Uterus (tissue), 4 donors: ENCODE results near the gene ACAP3. TPM values are rescaled to one million over a fixed set of nuclear protein-coding genes. Genes with fewer than 3 reads are reported as not detected.
A peak's percentile ranks its signal among the peaks of the same experiment; 100 is the strongest.

Experiments
- DNase-seq, 2 donors: peaks; one replicate each; pipeline ENCODE4 v3.0.0-alpha.2; 2019 to 2020
- H3K27ac ChIP-seq, 2 donors: fragments of 200-600 bp; sonication (generic); 1 replicate in 1 of 2; 2 replicates in 1 of 2; pipeline ENCODE4 v1.5.1; 2016 to 2018
- H3K27me3 ChIP-seq, 2 donors: fragments of 200-600 bp; sonication (generic); one replicate each; pipeline ENCODE4 v1.5.1; 2018 to 2019; ENCODE audit warnings: control low read depth in 1 of 2
- H3K36me3 ChIP-seq, 2 donors: fragments of 200-600 bp; sonication (generic); one replicate each; pipeline ENCODE4 v1.5.1; 2019; ENCODE audit warnings: control low read depth in 1 of 2
- H3K4me1 ChIP-seq, 2 donors: fragments of 200-600 bp; sonication (generic); one replicate each; pipeline ENCODE4 v1.5.1; 2018 to 2019; ENCODE audit warnings: control low read depth in 1 of 2
- H3K4me3 ChIP-seq, 2 donors: fragments of 200-600 bp; sonication (generic); 1 replicate in 1 of 2; 2 replicates in 1 of 2; pipeline ENCODE4 v1.5.1; 2018 to 2019; ENCODE audit warnings: mild to moderate bottlenecking in 1 of 2
- H3K9me3 ChIP-seq, 2 donors: fragments of 200-600 bp; sonication (generic); one replicate each; pipeline ENCODE4 v1.5.1; 2019; ENCODE audit warnings: control low read depth in 1 of 2
- CTCF ChIP-seq, 4 experiments: fragments of 200-600 bp in 2 of 4; fragments of 450-650 bp in 2 of 4; sonication (generic) in 2 of 4; IDR thresholded peaks; one replicate each; pipeline ENCODE4 v1.5.1; 2016 to 2019; ENCODE audit warnings: antibody characterized with exemption in 4 of 4, mild to moderate bottlenecking in 2 of 4, moderate library complexity in 1 of 4
- POLR2A ChIP-seq, 2 donors: fragments of 450-650 bp; IDR thresholded peaks; one replicate each; pipeline ENCODE4 v1.6.1; 2016; ENCODE audit warnings: antibody characterized with exemption in 2 of 2, mild to moderate bottlenecking in 1 of 2, moderate library complexity in 1 of 2
- intact Hi-C: fragments of 100-400 bp; cut with DNase I; formaldehyde crosslinking; loops from one replicate; pipeline ENCODE4 v1.15.1; 2023; ENCODE audit warnings: low total_unique reads
- total RNA-seq, 4 donors: library from RNA; depleted of rRNA in 3 of 4; stranded (reverse); fragments of >200 nt in 3 of 4; gene quantifications; one replicate each; pipeline versions ENCODE4 v1.1.0 to v1.2.4, GENCODE V29; 2014 to 2023
- donor health status: DM: yes; HTN: yes; CAD: no.

The ACAP3 gene
- total RNA-seq, 4 donors from 2014 or later: 11.2 to 98.5 (median 44.0) TPM

- Histone ChIP-seq H3K27ac (no peak overlapping the region), H3K27me3 (no peaks in the 10 kb centered on the region), H3K4me1 (peaks cover 0 to 4% of the 10 kb centered on the region in 2 donors), H3K36me3 (no peaks in the 10 kb centered on the region), H3K4me3 (no peak overlapping the region), H3K9me3 (no peaks in the 10 kb centered on the region)
- TF ChIP-seq POLR2A (IDR thresholded peaks at IDR 0.05) (no peak), CTCF (IDR thresholded peaks at IDR 0.05) (no peak)
- intact Hi-C loops: no loop called here
- no peak for DNase-seq
Observed at GRCh38 chr1:1296070-1297061, 11.4 kb downstream of the ACAP3 start.

GRCh38 chr1:1295154-1295923 is 12.4 kb downstream of the ACAP3 start:
- Histone ChIP-seq H3K4me3 (no peak overlapping the region), H3K4me1 (peaks cover 0 to 14% of the 10 kb centered on the region in 2 donors), H3K36me3 (no peaks in the 10 kb centered on the region), H3K27me3 (no peaks in the 10 kb centered on the region), H3K9me3 (no peaks in the 10 kb centered on the region), H3K27ac (no peak overlapping the region)
- DNase-seq: no peak
- intact Hi-C loops: no loop called here
- TF ChIP-seq CTCF (IDR thresholded peaks at IDR 0.05) (no peak), POLR2A (IDR thresholded peaks at IDR 0.05) (no peak)

- peaks cover 0 to 16% of the 10 kb centered on the region in 2 donors for H3K4me1 ChIP-seq
- H3K4me3 ChIP-seq: no peak overlapping the region
- DNase-seq: no peak
- no peak overlapping the region for H3K27ac ChIP-seq
- no peak for TF ChIP-seq CTCF (IDR thresholded peaks at IDR 0.05)
- no peaks in the 10 kb centered on the region for H3K36me3 ChIP-seq
- no peaks in the 10 kb centered on the region for H3K9me3 ChIP-seq
- no peaks in the 10 kb centered on the region for H3K27me3 ChIP-seq
- intact Hi-C loops: no loop called here
Observed at GRCh38 chr1:1294250-1294890, 13.4 kb downstream of the ACAP3 start.

GRCh38 chr1:1293263-1294249 is 14.2 kb downstream of the ACAP3 start:
- Histone ChIP-seq H3K36me3 (no peaks in the 10 kb centered on the region), H3K9me3 (no peaks in the 10 kb centered on the region), H3K27me3 (no peaks in the 10 kb centered on the region), H3K4me3 (no peak overlapping the region), H3K4me1 (peaks cover 0 to 16% of the 10 kb centered on the region in 2 donors), H3K27ac (no peak overlapping the region)
- peak in 1 of 2 donors; percentile 15 for DNase-seq
- TF ChIP-seq CTCF (IDR thresholded peaks at IDR 0.05): no peak
- TF ChIP-seq POLR2A (IDR thresholded peaks at IDR 0.05): no peak
- intact Hi-C loops: no loop called here
